GM18526 (cell line): ENCODE measurements around the gene SPATC1L.

ENCODE experiments used
- POLR2A ChIP-seq: IDR thresholded peaks from 3 replicates; pipeline ENCODE4 v1.6.1; 2011; ENCODE audit not compliant: insufficient read length; ENCODE audit errors: extremely low read depth

Gene SPATC1L

DNA sequence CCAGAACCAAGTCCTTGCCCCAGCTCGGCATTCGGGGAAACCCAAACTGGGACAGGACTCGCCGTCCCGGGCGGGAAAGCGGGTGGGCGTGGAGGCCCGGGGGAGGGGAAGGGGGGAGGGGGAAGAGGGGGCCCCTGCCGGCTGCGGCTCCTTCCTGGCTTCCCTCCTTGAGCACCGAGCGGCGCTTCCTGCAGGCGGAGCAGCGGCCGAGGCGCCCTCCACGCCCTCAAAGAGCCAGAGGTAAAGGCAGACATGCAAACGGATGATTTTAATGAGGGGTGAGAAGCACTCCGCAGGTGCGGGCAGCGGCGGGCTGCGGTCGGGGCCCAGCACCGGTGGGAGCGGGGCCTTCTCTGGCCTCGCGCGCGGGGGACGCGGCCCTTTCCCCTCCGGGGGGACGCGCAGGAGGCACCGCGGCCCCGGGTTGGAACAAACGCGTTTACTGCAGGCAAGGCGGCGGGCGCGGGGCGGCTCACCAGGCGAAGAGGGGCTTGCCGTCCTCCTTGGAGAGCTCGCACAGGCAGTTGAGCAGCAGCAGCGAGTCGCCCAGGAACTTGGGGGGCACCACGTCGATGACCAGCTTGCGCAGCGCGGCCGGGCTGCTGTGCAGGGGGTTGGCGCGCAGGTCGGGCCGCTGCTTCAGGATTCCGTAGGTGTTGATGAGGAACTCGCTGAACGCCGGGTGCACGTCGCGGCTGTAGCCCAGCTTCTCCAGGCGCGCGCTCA is 23.2 kb downstream of the SPATC1L start:
- TF ChIP-seq POLR2A: no peak

DNA sequence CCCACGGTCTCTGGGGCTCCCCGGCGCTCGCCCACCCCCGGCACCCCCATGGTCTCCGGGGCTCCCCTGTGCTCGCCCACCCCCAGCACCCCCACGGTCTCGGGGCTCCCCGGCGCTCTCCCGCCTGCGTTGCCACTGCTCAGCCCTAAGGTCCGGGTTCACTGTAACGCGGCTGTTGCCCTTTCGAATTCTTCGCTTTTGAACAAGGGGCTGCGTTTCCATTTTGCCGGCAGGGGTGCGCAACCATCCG is 23.7 kb downstream of the SPATC1L start:
- no peak for TF ChIP-seq POLR2A

DNA sequence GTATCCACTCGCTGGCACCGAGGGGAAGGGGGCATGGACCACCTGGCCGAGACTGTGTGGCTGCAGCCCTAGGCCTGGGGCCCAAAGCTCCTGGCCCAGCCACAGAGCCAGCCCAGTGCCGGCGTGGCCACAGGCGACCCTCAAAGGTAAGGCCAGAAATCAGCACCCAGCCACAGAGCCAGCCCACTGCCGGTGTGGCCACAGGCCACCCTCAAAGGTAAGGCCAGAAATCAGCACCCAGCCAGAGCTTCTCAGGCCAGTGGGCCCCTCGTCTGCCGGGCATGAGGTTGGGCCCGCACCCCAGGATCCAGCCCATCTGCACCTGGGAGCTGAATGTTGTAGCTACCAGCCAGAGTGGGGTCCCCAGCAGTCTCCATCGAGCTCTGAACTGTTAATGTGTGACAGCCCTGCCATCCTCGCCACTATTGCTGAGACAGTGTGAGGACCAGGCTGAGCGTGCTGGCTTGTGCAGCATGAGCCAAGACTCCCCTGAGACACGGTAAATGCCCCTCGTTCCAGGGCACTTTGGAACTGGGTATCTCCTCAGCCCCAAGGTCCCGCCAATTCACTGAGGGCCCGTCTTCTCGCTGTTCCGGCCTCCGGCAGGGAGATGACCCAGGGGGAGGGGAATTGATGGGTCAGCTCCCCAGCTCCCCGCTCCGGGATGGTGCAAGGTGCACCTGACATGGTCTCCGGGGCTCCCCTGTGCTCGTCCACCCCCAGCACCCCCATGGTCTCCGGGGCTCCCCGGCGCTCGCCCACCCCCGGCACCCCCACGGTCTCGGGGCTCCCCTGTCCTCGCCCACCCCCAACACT is 24.2 kb downstream of the SPATC1L start:
- no peak for TF ChIP-seq POLR2A

DNA sequence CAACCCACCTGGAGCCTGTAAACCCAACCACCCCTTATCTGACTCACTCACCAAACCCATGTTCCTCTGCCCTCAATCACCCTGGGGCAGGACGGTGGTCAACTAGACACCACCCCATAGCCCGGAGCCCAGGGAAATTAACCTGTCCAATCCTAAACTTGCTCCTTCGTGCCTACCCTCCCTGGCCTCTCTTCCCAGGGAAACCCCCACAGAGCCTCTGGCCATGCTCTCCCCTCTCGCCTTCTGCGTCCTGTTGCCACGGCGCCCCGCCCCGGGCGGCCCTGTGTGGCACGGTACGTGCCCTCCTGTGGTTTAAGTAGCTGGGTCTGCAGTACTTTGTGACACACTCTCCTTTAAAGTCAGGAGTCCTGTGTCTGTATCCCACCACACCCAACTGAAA is 24.9 kb downstream of the SPATC1L start:
- TF ChIP-seq POLR2A: no peak

DNA sequence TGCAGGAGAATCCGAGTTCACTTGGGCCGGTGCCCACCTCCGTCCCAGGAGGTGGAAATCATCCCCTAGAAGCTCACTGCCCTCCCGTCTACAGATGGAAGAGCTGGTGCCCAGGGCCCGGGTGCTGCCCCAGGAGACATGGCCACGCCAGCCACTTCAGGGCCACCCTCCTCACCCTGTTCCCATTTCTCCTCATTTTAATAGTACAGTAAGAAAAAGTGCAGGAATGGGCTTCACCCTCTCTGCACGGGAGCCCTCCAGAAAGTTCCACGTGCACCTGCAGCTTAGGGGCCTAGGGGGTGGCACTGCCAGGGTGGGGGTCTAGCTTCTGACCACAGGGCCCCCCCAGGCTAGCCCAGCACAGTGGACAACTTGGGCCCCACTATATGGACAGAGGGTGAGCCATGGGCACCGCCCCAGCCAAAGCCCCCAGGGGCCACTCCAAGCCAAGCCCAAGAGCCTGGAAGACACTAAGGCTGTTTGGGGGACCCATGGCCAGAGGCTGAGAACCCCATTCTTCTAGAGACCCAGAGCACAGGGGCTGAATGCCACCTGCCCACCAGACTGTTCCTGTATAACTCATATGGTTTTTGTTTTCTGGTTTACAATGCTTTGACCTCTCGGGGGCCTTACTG is 25.5 kb downstream of the SPATC1L start:
- TF ChIP-seq POLR2A: no peak

DNA sequence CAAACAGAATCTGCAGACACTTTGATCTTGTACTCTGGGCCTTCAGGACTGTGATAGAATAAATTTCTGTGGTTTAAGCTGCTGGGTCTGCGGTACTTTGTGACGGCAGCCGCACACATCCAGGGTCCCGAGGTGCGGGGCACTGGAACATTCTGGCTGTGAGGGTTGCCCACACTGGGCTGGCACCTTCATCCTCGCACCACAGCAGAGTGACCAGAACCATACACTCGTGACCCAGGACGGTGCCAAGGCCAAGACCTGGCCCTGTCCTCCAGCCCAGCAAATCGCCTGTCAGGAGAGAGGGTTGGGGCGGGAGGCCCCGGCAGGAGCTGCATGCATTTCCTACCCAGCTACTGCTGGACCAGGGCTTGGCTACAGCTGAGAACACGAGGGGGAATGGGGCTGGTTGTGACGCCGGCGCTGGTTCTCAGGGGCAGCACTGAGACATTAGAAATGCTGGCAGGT is 26.2 kb downstream of the SPATC1L start:
- TF ChIP-seq POLR2A: no peak

DNA sequence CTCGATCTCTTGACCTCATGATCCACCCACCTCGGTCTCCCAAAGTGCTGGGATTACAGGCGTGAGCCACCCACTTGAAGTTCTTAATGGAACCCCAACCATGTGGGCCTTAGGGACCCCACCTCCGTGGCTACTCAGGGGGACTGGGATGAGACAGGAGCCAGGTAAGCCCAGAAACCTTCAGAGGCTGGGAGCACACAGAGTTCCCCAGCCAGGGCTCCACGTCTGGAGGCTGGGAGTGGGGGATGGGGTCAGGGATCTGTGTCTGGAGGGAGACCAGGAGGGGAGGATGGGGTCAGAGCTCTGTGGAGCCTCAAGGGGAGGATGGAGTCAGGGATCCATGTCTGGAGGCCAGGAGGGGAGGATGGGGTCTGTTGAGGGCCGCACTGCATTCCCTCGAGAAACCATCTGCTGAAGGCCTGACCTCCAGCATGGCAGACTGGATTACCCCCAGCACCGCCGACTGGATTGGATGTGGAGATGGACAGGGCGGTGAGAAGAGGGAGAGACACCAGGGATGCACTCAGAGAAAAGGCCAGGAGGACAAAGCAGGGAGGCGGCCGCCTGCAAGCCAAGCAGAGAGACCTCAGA is 26.8 kb downstream of the SPATC1L start:
- no peak for TF ChIP-seq POLR2A

DNA sequence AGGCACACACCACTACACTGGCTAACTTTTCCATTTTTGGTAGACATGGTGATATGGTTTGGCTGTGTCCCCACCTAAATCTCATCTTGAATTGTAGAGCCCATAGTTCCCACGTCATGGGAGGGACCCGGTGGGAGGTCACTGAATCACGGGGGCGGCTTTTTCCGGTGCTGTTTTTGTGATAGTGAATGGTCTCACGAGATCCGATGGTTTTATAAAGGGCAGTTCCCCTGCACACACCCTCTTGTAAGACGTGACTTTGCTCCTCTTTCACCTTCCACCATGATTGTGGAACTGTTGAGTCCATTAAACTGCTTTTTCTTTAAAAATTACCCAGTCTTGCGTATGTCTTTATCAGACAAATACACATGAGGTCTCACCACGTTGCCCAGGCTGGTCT is 27.6 kb downstream of the SPATC1L start:
- no peak for TF ChIP-seq POLR2A

DNA sequence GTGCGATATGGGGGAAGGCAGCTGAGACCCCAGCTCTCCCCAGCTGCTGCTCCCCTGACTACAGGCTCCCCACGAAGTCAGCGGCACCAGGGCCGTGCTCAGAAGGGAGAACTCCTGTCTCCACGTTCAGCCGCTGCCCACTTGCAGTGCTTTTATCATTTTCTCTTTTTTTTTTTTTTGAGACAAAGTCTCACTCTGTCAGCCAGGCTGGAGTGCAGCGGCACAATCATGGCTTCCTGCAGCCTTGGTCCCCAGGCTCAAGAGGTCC is 27.9 kb downstream of the SPATC1L start:
- TF ChIP-seq POLR2A: no peak

DNA sequence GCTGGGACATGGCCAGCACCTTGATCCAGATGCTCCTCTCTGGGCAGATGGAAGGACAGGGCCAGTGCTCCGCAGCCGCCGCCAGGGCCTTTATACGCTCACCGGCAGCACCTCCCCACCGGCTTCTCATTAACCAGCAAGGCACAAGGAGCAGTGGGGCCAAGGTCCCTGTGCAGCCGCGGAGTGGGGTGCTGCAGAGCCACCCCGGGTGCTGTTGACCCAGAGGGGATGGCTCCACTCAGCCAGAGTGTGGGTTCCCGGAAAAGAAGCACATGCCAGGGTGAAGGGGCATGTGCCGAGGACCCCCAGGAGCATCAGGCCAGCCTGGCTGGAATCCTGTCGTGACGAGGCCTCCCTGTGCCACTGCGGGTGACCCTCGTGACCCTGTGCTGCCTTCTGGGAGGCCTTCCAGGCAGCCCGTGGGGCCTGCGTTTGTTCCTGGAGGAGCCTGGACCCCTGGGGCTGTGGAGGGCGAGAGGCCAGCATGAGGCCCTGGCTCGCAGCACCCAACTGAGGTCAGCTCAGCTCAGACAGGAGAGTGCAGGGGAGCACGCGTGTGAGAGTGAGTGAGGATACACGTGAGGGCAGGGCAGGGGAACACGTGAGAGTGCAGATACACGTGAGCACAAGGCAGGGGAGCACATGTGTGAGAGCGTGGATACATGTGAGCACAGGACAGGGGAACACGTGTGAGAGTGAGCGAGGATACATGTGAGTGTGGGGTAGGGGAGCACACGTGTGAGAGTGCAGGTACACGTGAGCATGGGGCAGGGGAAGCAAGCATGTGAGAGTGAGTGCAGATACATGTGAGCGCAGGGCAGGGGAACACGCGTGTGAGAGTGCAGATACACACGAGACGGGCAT is 28.5 kb downstream of the SPATC1L start, which contains the start of gene FTCD:
TSS of gene FTCD (minus strand) at position 66 of the 864 bp plus-strand sequence. CDS start at position 10, 56 bp downstream.
- TF ChIP-seq POLR2A: no peak

DNA sequence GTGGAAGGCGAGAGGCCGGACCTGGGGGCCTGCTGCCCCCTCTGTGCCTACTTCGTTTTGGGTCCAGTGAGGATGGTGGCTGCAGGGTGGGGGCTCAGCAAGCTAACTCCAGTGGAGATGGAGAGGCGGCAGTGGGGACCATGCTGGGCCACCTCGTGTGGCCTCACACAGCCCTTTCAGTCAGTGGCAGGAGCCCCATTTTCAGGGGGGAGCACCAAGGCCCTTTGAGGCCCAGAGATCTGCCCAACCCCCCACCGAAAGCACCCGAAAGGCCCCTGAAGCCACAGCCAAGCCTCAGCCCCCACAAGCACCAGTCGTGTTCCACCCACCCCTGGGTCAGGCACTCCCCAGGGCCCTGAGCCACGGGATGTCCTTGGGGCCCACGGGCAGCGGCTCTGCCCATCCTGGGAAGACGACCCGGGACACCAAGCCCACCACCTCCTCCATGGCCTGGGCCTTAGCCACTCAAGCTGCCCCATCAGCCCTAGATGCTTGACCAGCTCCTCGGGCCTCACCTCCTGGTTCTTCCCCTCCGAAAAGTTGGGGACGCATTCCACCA is 29.2 kb downstream of the SPATC1L start:
- no peak for TF ChIP-seq POLR2A

DNA sequence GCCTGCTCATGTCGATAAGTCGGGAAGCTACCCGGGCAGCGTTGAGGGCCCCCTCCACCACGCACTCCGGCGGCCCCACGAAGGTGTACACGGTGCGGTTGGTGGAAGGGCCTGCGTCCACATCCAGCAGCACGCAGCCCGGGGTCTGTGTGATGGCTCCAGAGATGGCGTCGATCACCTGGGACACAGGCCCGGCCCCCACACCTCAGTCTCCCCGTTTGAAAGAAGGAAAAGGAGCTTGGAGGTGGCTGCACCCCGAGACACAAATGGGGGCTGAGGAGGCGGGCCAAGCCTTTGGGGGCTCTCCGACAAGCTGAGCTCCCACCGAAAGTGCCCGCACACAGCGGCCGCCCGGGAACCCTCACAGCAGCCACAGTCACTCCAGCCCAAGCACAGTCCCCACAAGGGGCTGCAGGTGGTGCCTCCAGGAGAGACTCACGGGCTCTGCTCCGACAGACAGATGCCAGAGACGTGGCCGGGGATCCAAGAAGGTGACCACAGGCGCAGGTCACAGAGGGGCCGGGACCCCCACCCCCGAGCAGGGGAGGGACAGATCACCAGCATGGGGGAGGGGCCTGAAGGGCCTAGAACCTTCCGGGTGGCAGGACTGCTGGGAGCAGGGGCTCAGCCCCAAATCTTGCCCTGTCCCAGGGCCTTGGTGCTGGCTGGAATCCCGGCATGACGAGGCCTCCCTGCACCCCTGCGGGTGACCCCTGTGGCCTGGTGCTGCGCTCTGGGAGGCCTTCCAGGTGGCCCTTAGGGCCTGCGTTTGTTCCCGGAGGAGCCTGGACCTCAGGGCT is 29.9 kb downstream of the SPATC1L start:
- no peak for TF ChIP-seq POLR2A

DNA sequence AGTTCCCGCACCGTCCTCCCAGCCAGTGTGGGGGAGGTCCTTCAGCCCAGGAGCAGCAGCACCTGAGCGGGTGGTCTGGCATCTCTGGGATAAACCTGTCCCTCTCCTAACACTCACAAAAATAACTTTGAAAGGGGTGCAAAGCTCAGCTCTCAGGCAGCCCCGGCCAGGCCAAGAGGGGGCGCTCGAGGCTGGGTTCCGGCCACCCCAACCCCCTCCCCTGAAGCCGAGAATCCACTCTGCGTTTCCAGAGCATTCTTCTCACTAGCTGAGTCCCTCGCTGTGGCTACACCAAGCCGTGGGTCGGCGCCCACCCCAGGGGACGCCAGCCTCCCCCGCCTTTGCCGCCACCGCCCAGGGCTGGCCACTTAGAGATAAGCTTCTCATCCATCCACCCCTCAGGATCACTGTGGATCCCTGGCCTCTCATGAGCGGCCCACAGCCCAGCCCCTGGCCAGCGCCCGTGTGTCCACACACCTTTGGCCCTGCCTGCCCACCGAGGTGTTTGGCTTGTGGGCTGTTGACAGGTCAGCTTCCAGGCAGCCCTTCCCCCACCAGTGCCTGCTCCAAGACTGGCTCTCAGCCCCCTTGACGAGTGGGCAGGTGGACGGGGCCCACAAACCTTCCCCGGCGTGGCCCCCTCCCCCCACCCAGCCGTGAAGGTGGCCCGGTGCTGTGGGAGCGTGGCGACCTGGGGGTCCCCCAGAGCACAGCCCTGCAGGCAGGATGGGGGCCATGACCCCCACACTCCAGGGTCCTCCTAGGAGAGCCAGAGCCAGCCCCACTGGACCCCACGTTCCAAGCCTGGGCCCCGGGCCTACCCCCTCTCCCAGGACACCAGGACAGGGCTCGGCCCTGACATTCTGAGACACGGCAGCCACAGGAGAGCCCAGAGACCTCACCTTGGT is 30.8 kb downstream of the SPATC1L start:
- TF ChIP-seq POLR2A: no peak

DNA sequence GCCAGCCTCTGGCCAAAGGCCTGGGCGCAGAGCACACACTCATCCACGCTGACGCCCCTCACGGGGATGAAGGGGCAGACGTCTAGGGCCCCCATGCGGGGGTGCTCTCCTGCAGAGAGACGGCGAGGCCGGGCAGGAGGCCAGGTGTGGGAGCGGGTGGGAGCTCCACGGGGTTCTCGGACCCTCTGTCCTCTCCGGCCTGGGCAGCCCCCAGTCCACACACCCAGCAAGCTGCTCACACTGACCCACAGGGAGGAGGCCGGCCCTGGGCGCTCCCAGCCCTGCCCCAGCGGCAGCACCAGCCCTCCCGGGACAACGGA is 31.4 kb downstream of the SPATC1L start:
- TF ChIP-seq POLR2A: no peak
